HG02852 (cell line): Measurements from ENCODE around the gene AP2A2.
"Not testable (repeated sequence)": the region's sequence is repeated elsewhere in the genome, so short reads cannot be mapped to it uniquely, and the experiment has no call there.

Source experiments
- ATAC-seq: cut with Tn5 transposase; IDR thresholded peaks from one replicate; pipeline ENCODE4 v1.9.1; 2021; ENCODE audit warnings: mild to moderate bottlenecking, moderate library complexity; ENCODE audit not compliant: unreplicated experiment

The AP2A2 gene

DNA sequence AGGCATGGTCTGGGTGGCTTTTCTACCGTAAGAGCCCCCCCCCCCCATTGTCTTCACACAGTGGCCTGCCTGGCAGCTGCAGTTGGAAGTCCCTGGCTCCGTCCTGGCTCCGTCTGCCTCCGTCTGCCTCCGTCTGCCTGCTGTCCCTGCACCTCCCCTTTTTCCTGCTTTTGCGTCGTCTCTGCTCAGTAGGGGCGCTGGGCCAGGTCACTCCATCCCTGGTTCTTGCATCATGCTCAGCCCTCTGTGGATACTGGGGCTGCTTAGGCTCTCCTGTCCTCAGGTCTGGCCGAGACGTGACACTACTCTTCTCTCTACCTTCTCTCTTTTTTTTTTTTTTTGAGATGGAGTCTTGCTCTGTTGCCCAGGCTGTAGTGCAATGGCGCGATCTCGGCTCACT, 27.8 kb downstream of the AP2A2 start:
- no peak for ATAC-seq

- ATAC-seq: no peak
These were observed 28.9 kb downstream of the AP2A2 start for GRCh38 chr11:954392-955153.

DNA sequence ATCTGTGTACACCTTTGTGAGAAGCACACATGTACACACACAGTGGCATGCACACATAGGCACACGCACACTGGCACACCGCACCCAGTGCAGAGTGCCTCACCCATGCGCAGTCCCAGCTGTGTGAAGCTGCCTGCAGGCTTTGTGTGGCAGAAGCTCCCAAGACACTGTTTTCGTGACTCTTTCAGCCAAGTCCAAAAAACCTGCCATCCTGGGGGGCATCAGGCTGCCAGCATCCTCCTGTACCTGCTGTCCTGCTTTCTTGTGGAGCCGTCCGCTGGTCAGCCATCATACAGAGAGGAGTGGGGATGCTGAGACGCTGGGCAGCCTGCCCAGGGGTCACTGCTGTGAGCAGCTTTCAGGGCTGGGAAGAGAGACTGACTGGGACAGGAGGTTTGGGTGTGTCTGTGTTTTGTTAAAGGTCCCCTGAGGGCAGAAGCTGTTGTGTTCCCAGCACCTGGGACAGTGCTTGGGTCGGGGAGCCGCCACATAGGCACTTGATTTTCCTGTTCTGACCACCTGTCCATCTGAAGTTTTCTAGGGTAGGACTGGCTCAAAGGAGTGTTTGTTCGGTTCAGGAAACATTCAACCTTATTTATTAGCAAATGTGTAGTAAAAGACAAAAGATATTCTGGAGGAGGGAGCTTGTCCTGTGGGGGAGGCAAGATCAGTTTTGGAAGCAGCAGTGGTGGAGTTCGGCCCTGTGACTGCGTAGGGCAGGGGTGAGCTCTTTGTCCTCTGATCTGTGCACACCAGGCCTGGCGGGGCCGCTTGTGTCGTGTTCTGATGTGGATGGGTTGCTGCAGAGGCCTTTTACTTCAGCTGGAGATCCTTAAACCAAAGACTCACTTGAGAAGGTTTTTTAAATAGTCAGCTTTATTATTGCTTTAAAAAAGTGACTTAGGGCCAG, 29.7 kb downstream of the AP2A2 start:
- no peak for ATAC-seq

- no peak for ATAC-seq
These were observed 31.7 kb downstream of the AP2A2 start for GRCh38 chr11:957212-957920.

DNA sequence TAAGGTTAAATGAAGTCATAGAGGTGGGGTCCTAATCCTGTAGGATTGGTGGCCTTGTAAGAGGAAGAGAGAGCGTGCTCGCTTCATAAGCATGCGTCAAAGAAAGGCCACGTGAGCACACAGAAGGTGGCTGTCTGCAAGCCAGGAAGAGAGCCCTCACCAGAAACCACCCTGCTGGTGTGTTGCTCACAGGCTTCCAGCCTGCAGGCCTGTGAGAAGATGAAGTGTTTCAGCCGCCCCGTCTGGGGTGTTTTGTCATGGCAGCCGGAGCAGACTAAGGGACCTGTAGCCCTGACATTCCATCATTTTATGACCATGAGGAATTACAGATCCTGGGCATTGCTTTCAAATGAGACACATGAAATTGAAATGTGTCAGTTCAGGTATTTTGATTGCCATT, 32.4 kb downstream of the AP2A2 start:
- no peak for ATAC-seq

- no peak for ATAC-seq
These were observed 33.4 kb downstream of the AP2A2 start for GRCh38 chr11:959027-959426.

DNA sequence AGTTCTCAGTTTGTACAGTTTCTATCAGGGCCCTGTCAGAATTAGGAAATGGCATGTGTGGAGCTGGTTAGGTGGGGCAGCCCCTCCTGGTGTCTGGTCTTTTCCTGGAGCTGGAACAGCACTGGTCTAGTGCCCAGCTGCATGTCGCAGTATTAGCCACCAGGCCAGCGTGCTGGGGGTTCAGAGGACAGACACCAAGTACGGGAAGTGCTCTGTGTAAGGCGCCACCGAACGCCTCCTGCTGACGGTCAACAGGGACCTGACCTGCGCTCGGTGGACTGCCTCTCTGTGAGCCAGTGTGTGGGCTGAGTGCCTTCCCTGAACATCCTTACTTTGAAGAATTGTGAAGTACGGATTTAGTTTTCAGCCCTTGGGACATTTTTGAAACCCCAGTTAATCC, 33.9 kb downstream of the AP2A2 start:
- no peak for ATAC-seq

- not testable (repeated sequence) for ATAC-seq
These were observed 35.7 kb downstream of the AP2A2 start for GRCh38 chr11:961310-961920.

GRCh38 chr11:961921-962320, 36.3 kb downstream of the AP2A2 start:
- ATAC-seq: no peak

DNA sequence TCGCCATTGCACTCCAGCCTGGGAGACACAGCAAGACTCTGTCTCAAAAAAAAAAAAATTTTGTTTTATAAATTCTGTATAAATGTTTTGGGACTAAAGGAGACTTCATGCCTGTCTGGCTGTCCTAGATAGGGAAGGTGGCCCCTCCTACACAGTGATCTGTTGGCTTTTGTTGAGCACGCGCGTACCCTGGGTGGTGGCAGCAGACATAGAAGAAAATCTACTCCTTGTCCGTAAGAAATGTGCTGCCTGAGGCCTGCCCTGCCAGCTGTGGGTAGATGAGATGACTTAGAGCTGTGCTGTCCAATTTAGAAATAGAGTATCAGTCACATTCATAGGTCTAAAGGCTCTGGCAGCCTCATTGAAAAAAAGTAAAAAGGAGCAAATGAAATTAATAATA, 37.0 kb downstream of the AP2A2 start:
- ATAC-seq: no peak

DNA sequence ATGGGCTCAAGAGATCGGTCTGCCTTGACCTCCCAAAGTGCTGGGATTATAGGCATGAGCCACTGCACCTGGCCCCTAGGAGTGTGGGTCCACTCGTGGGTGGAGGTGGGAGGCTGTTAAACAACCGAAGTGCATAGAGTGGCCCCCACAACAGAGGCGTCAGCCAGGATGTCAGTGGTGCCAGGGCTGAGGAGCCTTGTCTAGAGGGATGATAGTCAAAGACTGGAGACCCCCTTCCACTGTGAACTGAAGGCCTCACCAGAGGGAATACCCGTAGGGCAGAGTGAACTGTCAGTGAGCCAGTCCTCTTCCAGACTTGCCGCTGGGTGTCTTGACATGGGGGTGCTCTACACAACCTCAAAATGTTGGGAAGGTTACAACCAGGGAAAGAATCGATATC, 38.2 kb downstream of the AP2A2 start:
- ATAC-seq: no peak

- no peak for ATAC-seq
These were observed 39.6 kb downstream of the AP2A2 start for GRCh38 chr11:965206-965775.

- ATAC-seq: no peak
These were observed 42.5 kb downstream of the AP2A2 start for GRCh38 chr11:967995-968751.

- ATAC-seq: no peak
These were observed 43.2 kb downstream of the AP2A2 start for GRCh38 chr11:968822-969221.

DNA sequence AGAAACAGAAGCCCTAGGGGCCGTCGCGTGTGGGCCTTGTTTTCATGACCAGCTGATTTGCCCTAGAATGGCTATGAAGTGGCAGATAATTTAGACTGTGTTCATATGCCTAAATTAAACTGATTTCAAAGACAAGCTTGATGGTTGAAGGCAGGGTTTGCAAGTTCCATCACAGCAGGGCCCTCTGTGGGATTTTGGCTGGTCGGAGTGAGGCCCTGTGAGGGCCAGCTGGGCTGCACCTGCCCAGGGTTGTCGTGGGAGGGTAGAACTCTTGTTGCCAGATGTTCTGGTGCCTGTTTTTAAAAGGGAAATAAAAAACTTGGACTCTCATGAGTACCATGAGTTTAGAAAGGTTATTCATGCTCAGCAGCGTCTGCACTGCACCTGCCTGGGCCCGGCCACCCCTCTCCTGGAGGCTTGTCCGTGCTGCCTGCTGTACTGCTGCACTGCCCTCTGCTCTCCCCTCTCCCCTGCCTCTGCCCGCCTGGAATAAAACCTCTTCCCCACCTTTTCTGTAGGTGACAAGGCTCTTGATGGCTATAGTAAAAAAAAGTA, 44.1 kb downstream of the AP2A2 start:
- ATAC-seq: no peak

GRCh38 chr11:970319-970871, 44.7 kb downstream of the AP2A2 start:
- no peak for ATAC-seq

DNA sequence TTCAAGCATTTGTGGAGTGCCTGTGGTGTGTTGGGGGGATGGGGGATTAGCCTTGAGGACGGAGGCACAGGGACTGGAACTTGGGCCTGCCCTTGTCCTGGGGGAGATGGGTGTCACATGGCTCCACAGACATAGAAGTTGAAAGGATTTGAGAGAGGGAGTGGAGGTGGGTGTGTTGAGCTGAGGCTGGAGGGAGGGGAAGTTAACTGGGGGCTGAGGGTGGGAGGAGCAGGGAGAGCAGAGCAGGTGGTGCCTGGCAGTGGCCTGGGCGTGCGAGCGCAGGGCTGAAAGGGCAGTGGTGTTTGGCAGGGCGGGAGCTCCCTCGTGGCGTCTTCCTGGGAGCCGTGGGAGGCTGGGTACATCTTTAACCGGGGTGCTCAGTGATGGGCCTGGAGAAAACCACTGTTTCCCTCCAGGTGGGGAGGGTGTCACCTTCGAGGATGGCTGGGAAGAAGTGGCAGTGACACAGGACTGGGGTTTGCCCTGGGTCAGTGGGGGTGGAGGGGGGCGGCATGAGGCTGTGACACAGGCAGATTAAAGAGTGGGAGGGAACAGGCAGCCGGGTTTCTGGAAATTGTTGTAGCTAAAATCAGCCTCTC, 45.5 kb downstream of the AP2A2 start:
- no peak for ATAC-seq

DNA sequence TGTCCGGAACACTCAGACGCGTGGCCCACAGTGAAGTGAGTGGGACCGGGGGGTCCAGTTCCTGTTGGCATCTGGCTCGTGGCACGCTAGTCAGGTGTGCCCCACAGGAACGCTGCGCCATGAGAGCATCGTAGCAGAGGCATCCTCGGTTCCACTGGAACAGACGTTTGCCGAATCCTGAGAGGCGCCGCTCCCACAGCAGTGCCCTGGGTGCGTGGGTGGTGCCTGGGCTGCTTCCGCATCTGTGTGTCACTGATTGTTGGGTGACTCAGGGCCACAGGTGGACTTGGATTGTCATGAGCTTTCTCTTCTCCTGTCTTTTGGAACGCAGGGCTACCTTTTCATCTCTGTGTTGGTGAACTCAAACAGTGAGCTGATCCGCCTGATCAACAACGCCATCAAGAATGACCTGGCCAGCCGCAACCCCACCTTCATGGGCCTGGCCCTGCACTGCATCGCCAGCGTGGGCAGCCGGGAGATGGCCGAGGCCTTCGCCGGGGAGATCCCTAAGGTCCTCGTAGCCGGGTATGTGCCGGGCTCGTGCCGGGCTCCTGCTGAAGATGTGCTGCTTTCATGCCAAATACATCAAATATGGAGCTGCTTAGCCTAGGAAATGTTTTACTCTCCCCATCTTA, 46.2 kb downstream of the AP2A2 start:
- no peak for ATAC-seq
